NCI-H2171 (cell line): Measurements from ENCODE around the gene KCTD16.

Experiments
- DNase-seq: peaks from one replicate; lab custom pipeline; 2025; lab: John Stamatoyannopoulos, UW

The KCTD16 gene

DNA sequence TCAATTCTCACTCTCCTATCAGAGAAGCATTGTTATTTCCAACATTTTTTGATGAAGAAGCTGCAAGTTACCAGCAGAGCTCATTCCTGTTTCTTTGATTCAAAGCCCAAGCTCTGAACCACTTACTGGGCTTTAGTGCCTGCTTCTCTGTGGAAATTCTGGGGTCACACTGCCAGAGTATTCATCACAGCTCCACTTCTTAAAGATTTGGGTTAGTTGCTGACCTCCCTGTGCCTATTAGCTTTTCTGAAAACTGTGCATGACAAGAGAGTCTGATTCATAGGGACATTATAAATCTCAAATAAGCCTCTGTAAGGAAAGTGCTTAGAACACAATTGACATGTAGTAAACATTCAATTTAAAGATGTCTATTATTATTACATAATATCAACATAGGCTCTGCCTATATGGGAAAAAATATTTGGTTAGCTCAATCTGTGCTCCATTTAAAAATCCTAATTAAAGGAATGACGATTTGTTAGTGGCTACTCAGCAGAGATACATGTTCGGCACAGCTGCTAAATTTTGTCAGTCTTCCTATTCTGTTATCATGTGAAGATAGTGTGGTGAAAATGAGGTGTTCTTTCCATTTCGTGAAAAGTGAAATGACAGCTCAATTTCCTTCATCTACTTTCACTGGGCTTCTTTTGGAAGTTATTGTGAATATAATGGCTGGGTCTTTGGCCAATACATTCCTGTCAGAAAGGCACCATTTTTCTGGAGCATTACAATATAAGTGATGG is 293.0 kb downstream of the KCTD16 start:
- DNase-seq, result no peak

DNA sequence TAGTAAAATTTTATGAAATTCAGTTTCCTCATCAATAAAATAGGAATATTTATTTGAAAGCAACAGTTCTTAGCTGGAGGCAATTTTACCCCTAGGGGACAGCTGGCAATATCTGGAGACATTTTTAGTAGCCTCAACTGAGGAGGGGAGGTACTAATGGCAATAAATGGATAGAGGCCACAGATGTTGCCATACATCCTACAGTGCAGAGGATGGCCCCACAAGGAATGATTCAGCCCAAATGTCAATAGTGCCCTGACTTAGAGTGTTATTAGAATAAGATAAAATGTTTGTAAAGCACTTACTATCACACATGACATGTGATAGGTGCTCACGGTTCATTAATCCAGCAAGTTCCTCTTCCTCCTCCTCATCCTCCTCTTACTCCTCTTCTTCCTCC is 293.6 kb downstream of the KCTD16 start:
- no peak for DNase-seq

- no peak for DNase-seq
These were observed 294.8 kb downstream of the KCTD16 start for GRCh38 chr5:144465441-144465840.

- no peak for DNase-seq
These were observed 297.1 kb downstream of the KCTD16 start for GRCh38 chr5:144467792-144468191.

- no peak for DNase-seq
These were observed 297.9 kb downstream of the KCTD16 start for GRCh38 chr5:144468571-144468970.

DNA sequence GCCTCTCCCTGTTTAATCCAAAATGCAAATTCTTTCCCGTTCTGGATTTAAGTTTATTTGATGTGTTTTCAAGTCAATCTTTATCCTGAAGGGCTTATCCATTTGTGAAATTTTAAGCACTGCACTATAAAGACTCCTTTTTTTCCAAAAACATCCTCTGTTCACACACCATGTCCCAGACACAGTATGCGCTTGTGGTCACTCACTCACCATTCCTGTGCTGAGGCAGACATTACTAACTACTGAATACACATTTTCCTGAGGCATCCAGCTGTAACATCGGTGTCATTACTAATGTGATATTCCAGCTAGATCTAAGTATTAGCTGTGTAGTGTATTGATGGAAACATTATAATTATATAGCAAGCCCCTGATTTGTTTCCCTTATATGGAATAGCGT is 298.4 kb downstream of the KCTD16 start:
- no peak for DNase-seq

DNA sequence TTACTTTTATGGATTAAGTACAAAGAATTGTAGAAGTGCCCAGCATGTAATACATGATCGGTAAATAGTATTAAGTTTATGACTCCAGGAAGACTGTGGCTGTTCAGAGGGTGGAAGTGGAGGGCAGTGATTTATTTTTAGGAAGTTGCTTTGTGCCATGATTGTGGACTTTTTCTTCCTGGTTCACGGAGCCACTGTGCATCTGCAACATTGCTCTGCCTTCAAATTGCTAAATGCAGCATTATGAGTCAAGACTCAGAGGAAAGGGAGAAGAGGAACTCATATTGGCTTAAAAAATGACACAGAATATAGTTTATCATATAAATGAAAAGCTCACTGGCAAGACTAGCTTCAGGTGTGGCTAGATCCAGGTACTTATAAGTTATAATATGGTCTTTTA is 301.5 kb downstream of the KCTD16 start:
- no peak for DNase-seq

DNA sequence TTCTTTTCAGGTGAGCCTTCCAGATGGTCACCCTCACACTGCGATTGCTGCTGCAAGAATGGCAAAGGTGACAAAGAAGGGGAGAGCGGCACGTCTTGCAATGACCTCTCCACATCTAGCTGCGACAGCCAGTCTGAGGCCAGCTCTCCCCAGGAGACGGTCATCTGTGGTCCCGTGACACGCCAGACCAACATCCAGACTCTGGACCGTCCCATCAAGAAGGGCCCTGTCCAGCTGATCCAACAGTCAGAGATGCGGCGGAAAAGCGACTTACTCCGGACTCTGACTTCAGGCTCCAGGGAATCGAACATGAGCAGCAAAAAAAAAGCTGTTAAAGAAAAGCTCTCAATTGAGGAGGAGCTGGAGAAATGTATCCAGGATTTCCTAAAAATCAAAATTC is 303.0 kb downstream of the KCTD16 start:
- no peak for DNase-seq

DNA sequence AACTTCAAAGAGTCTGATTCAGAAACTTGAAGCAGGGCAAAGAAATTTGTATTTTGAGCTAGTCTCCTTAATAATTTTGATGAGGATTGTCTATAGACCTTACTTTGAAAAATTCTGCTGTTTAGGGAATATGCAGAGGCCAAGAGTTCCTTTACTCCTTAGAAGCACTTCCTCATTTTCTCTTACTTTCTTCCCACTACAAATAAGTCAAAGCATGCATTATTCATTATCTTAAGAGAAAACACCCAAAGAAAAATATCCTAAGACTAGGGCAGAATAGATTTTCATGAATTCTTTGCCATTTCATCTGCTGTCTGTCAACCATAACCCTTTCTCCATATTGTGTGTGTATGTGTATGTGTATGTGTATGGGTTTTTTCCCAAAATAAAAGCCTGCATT is 307.9 kb downstream of the KCTD16 start:
- no peak for DNase-seq

DNA sequence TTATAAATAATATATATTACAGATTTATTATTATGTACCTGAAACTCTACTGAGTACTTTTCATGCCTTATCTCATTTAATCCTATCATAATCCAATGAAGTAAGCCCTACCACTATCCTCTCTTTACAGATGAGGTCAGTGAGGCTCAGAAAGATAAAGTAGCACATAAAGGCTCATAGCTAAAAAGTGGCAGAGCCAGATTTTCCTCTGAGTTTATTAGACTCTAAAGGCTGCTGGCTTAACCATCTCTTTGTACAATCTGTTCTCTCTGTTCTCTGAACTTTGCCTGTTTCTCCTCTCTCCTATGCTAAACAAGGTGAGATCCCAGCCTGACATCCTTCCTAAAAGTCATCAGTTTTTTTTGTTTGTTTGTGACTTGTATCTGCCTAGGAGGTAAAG is 311.2 kb downstream of the KCTD16 start:
- DNase-seq, result no peak

GRCh38 chr5:144484124-144484897 is 313.6 kb downstream of the KCTD16 start:
- no peak for DNase-seq

GRCh38 chr5:144485540-144485939 is 314.9 kb downstream of the KCTD16 start:
- no peak for DNase-seq

DNA sequence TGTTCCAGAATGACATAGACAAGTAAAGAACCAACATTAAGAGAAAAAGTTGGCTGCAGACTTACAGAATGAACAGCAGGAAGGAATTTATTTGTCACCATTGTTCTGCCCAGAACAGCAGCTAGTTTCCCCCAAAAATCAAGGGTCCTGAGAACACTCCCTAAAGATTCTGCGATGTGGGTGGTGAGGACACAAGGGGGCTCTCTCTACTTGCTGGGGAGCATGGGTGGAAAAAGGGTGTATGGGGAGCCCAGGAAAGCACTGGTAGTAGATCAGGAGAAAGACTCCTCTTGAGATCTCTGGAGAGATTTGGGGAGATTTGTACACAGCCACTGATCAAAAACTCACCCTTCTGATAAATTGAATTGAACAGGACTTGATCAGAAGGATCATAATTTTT is 316.5 kb downstream of the KCTD16 start:
- no peak for DNase-seq

GRCh38 chr5:144487761-144488160 is 317.1 kb downstream of the KCTD16 start:
- DNase-seq, result no peak

DNA sequence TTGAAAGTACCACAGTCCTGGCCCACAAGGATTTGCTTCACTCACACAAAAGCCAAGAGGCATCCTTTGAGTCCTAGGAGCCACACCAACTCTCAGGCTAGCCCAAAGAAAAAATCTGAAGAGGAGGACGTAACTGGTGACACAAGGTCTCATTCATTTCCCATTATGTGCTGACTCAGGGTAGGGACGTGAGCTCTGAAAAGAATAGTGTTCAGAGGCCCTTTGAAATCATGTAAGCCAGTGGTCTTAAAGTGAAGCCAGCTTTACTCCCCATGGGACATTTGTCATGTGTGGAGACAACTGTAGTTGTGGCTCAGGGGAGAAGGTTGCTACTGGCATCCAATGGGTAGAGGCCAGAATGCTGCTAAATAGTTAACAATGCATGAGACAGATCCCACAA is 332.4 kb downstream of the KCTD16 start:
- no peak for DNase-seq

GRCh38 chr5:144504929-144505577 is 334.4 kb downstream of the KCTD16 start:
- no peak for DNase-seq

- DNase-seq, result no peak
These were observed 340.3 kb downstream of the KCTD16 start for GRCh38 chr5:144510845-144511579.

DNA sequence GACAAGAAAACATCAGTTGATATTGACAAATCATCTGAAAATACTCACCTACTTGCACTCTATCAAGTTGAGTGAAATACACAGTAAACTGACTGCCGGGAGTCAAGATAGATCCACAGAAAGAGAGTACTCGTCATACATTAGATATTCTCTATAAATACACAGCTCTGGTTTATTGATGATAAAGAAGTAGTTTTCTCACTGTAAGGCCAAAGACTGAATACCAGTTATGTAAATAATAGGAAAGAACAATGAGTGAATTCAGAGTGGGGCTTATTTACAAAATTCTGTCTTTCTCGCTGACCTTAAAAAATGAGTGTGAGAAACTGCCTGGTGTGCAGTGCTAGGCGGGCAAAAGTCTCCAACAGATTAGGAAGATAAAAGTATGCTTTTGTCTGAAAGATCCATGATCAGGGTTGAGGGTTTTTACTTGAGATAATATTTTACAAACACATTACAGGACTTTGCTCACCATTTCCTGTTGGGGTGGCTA is 341.0 kb downstream of the KCTD16 start:
- DNase-seq, result no peak

DNA sequence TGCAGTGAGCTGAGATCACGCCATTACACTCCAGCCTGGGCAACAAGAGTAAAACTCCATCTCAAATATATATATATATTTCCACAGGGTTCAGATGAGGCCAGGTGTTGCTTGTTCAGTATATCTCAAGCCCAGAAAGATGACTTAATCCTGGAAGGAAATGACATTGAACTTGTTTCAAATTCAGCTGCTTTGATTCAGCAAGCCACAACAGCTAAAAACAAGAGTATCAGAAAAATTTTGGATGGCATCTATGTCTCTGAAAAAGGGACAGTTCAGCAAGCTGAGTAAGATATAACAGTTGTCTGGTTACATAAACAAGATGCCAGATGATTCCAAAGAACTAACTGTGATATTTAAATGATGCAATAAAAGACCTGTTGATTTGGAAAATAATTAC is 352.0 kb downstream of the KCTD16 start:
- no peak for DNase-seq

DNA sequence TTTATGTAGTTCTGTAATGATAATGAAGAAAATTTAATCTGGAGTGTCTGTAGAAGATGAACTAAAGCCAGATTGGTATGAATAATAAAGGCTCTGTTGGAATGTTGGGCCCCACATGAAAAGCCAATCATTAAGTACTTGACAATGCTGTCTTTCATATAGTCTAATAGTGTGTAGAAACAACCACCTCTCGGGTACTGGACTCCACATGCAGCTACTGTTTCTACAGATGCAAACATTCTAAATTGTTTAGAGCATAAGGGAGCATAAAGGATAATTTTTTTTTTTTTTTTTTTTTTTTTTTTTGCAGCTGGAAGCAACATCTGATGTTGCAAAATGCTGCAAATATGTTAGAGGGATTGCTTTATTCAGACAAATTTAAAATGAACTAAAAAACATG is 354.3 kb downstream of the KCTD16 start:
- DNase-seq, result no peak

GRCh38 chr5:144531188-144531587 is 360.5 kb downstream of the KCTD16 start:
- no peak for DNase-seq
